GM12874 (cell line): ENCODE data around the gene TJP3.

ENCODE experiments used
- CTCF ChIP-seq: IDR thresholded peaks from 2 replicates; pipeline ENCODE4 v1.5.1; 2011; ENCODE audit warnings: low read depth, mild to moderate bottlenecking, control low read depth, low read length, moderate library complexity; ENCODE audit not compliant: insufficient read depth

TJP3 gene

GRCh38 chr19:3682741-3683404 lies 25.3 kb upstream of the TJP3 start:
- TF ChIP-seq CTCF = no peak

GRCh38 chr19:3683405-3684053 lies 24.7 kb upstream of the TJP3 start:
- no peak for TF ChIP-seq CTCF

- no peak for TF ChIP-seq CTCF
Observed at GRCh38 chr19:3684054-3684816, 23.9 kb upstream of the TJP3 start.

- TF ChIP-seq CTCF = no peak
Observed at GRCh38 chr19:3684817-3685410, 23.3 kb upstream of the TJP3 start.

- TF ChIP-seq CTCF = no peak
Observed at GRCh38 chr19:3687393-3687773, 20.8 kb upstream of the TJP3 start.

- 0 out of 2 replicates have a peak, but pooled peaks have one; percentile 5 for TF ChIP-seq CTCF
Observed at GRCh38 chr19:3687774-3688706, 20.1 kb upstream of the TJP3 start.
